Measurements from ENCODE around the gene ANKRD27.
A peak's percentile ranks its signal among the peaks of the same experiment; 100 is the strongest.

Gene ANKRD27

GRCh38 chr19:32651729-32652140 lies 23.2 kb downstream of the ANKRD27 start:
- H3K27ac ChIP-seq (ENCODE audit: extremely low read depth, low read depth, low read length): no peak overlapping the region
- peaks cover 13% of the 10 kb centered on the region for H3K4me1 ChIP-seq (ENCODE audit: control insufficient read depth, insufficient read depth, low read length)
- no peak for TF ChIP-seq ZNF76 (tag by site-specific recombination; IDR thresholded peaks at IDR 0.05; ENCODE audit: borderline replicate concordance, low read depth)
- no peak for TF ChIP-seq HOXA7 (CRISPR knock-in tag; IDR thresholded peaks at IDR 0.05; ENCODE audit: borderline replicate concordance)
- peak; percentile 62 for TF ChIP-seq ZNF335 (tag by site-specific recombination; conservative IDR thresholded peaks at IDR 0.05)
- TF ChIP-seq IKZF3 (tag by site-specific recombination; IDR thresholded peaks at IDR 0.05): peak; percentile 70
- peak; percentile 29; the same call in 1 of the 2 replicates for TF ChIP-seq ZXDB (tag by site-specific recombination; IDR thresholded peaks at IDR 0.05)
- TF ChIP-seq ZNF529 (tag by site-specific recombination; IDR thresholded peaks at IDR 0.05; ENCODE audit: insufficient replicate concordance): no peak
- TF ChIP-seq CTCF (tag by site-specific recombination; IDR thresholded peaks at IDR 0.05): peak; percentile 30; the same call in 1 of the 2 replicates
- peak; percentile 79 for TF ChIP-seq ZIC2 (tag by site-specific recombination; IDR thresholded peaks at IDR 0.05)
- peak; percentile 64 for TF ChIP-seq PRDM10 (tag by site-specific recombination; IDR thresholded peaks at IDR 0.05)
- TF ChIP-seq ZNF324 (tag by site-specific recombination; IDR thresholded peaks at IDR 0.05): no peak
- peak; percentile 34; the same call in 1 of the 2 replicates for TF ChIP-seq ZNF596 (tag by site-specific recombination; IDR thresholded peaks at IDR 0.05)
- TF ChIP-seq KLF7 (tag by site-specific recombination; IDR thresholded peaks at IDR 0.05; ENCODE audit: borderline replicate concordance): no peak
- peak; percentile 75; the same call in 1 of the 2 replicates for TF ChIP-seq ZNF561 (tag by site-specific recombination; IDR thresholded peaks at IDR 0.05; ENCODE audit: borderline replicate concordance)
- no peaks in the 10 kb centered on the region; the same call in 1 of the 2 replicates for H3K9me3 ChIP-seq (ENCODE audit: control insufficient read depth, insufficient read depth, low read depth, low read length)
- peaks cover 41 to 82% of the 10 kb centered on the region in 2 experiments for H3K36me3 ChIP-seq (ENCODE audit: control insufficient read depth in 2 of 2, insufficient read depth in 1 of 2, low read length in 2 of 2)
- ChIA-PET CTCF (interaction anchor here (0.5 to 1.2 kb wide), 4 partner anchors 13 to 73 kb away, joined by 3 to 4 read pairs (median 3); no protein-coding TSS in a partner anchor), POLR2A (interaction anchor here (0.6 kb wide), 1 partner anchor 29 kb away, joined by 3 read pairs; no protein-coding TSS in a partner anchor)
- no peak overlapping the region for H3K4me3 ChIP-seq (ENCODE audit: low read depth, low read length)

- no peak overlapping the region for H3K4me3 ChIP-seq (ENCODE audit: low read depth, low read length)
- H3K27ac ChIP-seq (ENCODE audit: extremely low read depth, low read depth, low read length): no peak overlapping the region
- CTCF ChIA-PET: interaction anchor here (0.6 to 1.1 kb wide), 4 partner anchors 19 to 363 kb away, joined by 3 to 5 read pairs (median 3); no protein-coding TSS in a partner anchor
- peaks cover 13% of the 10 kb centered on the region for H3K4me1 ChIP-seq (ENCODE audit: control insufficient read depth, insufficient read depth, low read length)
- POLR2A ChIA-PET: interaction anchor here (0.6 kb wide), 1 partner anchor 32 kb away, joined by 3 read pairs; no protein-coding TSS in a partner anchor
- peaks cover 41 to 82% of the 10 kb centered on the region in 2 experiments for H3K36me3 ChIP-seq (ENCODE audit: control insufficient read depth in 2 of 2, insufficient read depth in 1 of 2, low read length in 2 of 2)
- TF ChIP-seq YY1 (tag by site-specific recombination; IDR thresholded peaks at IDR 0.05): no peak
- H3K9me3 ChIP-seq (ENCODE audit: control insufficient read depth, insufficient read depth, low read depth, low read length): no peaks in the 10 kb centered on the region; the same call in 1 of the 2 replicates
Measured at GRCh38 chr19:32650671-32651070, 24.3 kb downstream of the ANKRD27 start.

- Histone ChIP-seq H3K36me3 (ENCODE audit: control insufficient read depth in 2 of 2, insufficient read depth in 1 of 2, low read length in 2 of 2) (peaks cover 33 to 82% of the 10 kb centered on the region in 2 experiments), H3K27ac (ENCODE audit: extremely low read depth, low read depth, low read length) (no peak overlapping the region), H3K4me3 (ENCODE audit: low read depth, low read length) (no peak overlapping the region), H3K4me1 (ENCODE audit: control insufficient read depth, insufficient read depth, low read length) (peaks cover 13% of the 10 kb centered on the region), H3K9me3 (ENCODE audit: control insufficient read depth, insufficient read depth, low read depth, low read length) (no peaks in the 10 kb centered on the region; the same call in 1 of the 2 replicates)
- TF ChIP-seq KLF9 (tag by site-specific recombination; IDR thresholded peaks at IDR 0.05; ENCODE audit: low read depth): no peak
- no peak for TF ChIP-seq ZXDB (tag by site-specific recombination; IDR thresholded peaks at IDR 0.05)
- ChIA-PET POLR2A (no interaction called here), CTCF (interaction anchor here (0.6 to 1.4 kb wide), 5 partner anchors 38 to 363 kb away, joined by 3 to 7 read pairs (median 4); no protein-coding TSS in a partner anchor)
Measured at GRCh38 chr19:32649751-32650150, 25.2 kb downstream of the ANKRD27 start.

Data from HEK293 (cell line).